Jurkat, Clone E6-1 (cell line): ENCODE results near the gene MMP27.

Experiments
- DNase-seq: peaks from one replicate; pipeline ENCODE4 v3.0.0-alpha.2; 2011; ENCODE audit warnings: low read depth, low spot score
- H3K4me3 ChIP-seq: 2 replicates; pipeline ENCODE4 v1.5.1; 2011; ENCODE audit warnings: mild to moderate bottlenecking, low read length, control low read depth, moderate library complexity

MMP27 gene

GRCh38 chr11:102653744-102654291, 51.8 kb downstream of the MMP27 start:
- DNase-seq: no peak
- H3K4me3 ChIP-seq: no peak overlapping the region

- no peak overlapping the region for H3K4me3 ChIP-seq
- no peak for DNase-seq
Measured at GRCh38 chr11:102647430-102647829, 58.1 kb downstream of the MMP27 start.

GRCh38 chr11:102643941-102644340, 61.6 kb downstream of the MMP27 start:
- DNase-seq: no peak
- H3K4me3 ChIP-seq: no peak overlapping the region
